PC-3 (cell line): Measurements from ENCODE around the gene SYT7. TPM values are rescaled to one million over a fixed set of nuclear protein-coding genes. Genes with fewer than 3 reads are reported as not detected.

Source experiments
- microRNA-seq: library from miRNA; unstranded; fragments of <30 nt; microRNA quantifications from one replicate; pipeline ENCODE4 v1.1.0, GENCODE V29; 2020; ENCODE audit not compliant: unreplicated experiment
- total RNA-seq: library from RNA; depleted of rRNA; stranded (reverse); fragments of >200 nt; gene quantifications from 2 replicates; pipeline ENCODE4 v1.2.3, GENCODE V29; 2014; rRNA removed

SYT7 gene
- total RNA-seq, 1 experiment from 2014 or later, result 23.2 TPM

Small RNA genes lying within 50 kb of the gene (microRNA-seq; reads per million reads assigned to microRNA genes)
- gene MIR4488, result not detected

Other genes starting within 250 kb of the SYT7 start
- gene DDB1, start 248.0 kb downstream of the SYT7 start, total RNA-seq, result 450 and 451 TPM in 2 replicates
- gene TKFC, start 247.8 kb downstream of the SYT7 start, total RNA-seq, result 56.9 and 88.5 TPM in 2 replicates
- gene CYB561A3, start 219.2 kb downstream of the SYT7 start, total RNA-seq, result 51.2 and 58.2 TPM in 2 replicates
- gene TMEM138, start 218.7 kb downstream of the SYT7 start, total RNA-seq, result 39.8 and 40.7 TPM in 2 replicates
- 19.3 and 23.2 TPM in 2 replicates for gene TMEM216, start 188.5 kb downstream of the SYT7 start, total RNA-seq
- 51.1 and 55.3 TPM in 2 replicates for gene CPSF7, start 151.1 kb downstream of the SYT7 start, total RNA-seq
- 54.3 and 90.4 TPM in 2 replicates for gene SDHAF2, start 151.0 kb downstream of the SYT7 start, total RNA-seq
- 0.55 TPM in 1 of 2 replicates, not detected in the other for gene LRRC10B, start 72.3 kb downstream of the SYT7 start, total RNA-seq
- gene DAGLA, start 99.3 kb upstream of the SYT7 start, total RNA-seq, result 8.6 and 12.2 TPM in 2 replicates
- gene MYRF, start 171.6 kb upstream of the SYT7 start, total RNA-seq, result 5.1 and 7.0 TPM in 2 replicates
- 79.2 and 110 TPM in 2 replicates for gene TMEM258, start 211.5 kb upstream of the SYT7 start, total RNA-seq
- gene FEN1, start 211.8 kb upstream of the SYT7 start, total RNA-seq, result 132 and 137 TPM in 2 replicates
- gene FADS1, start 235.9 kb upstream of the SYT7 start, total RNA-seq, result 79.4 and 84.4 TPM in 2 replicates
- gene FADS2, start 247.2 kb upstream of the SYT7 start, total RNA-seq, result 246 and 305 TPM in 2 replicates